Astrocyte of the cerebellum (primary cell): ENCODE data around the gene TBPL1.

Source experiments
- DNase-seq: peaks from one replicate; pipeline ENCODE4 v3.0.0-alpha.2; 2011; ENCODE audit warnings: low read depth
- H3K4me3 ChIP-seq: 2 replicates; pipeline ENCODE4 v1.5.1; 2011; ENCODE audit warnings: mild to moderate bottlenecking, low read depth, low read length, moderate library complexity
- in situ Hi-C: cut with HindIII; loops from 2 replicates; pipeline ENCODE4 v1.10.0; 2017; ENCODE audit warnings: low sequenced_read_pairs
- TF ChIP-seq, protein P1 (sequence below): IDR thresholded peaks from 2 replicates; pipeline ENCODE4 v1.5.1; 2012; ENCODE audit warnings: low read length, low read depth, moderate library complexity, mild to moderate bottlenecking; ENCODE audit errors: missing control alignments

The TBPL1 gene

DNA sequence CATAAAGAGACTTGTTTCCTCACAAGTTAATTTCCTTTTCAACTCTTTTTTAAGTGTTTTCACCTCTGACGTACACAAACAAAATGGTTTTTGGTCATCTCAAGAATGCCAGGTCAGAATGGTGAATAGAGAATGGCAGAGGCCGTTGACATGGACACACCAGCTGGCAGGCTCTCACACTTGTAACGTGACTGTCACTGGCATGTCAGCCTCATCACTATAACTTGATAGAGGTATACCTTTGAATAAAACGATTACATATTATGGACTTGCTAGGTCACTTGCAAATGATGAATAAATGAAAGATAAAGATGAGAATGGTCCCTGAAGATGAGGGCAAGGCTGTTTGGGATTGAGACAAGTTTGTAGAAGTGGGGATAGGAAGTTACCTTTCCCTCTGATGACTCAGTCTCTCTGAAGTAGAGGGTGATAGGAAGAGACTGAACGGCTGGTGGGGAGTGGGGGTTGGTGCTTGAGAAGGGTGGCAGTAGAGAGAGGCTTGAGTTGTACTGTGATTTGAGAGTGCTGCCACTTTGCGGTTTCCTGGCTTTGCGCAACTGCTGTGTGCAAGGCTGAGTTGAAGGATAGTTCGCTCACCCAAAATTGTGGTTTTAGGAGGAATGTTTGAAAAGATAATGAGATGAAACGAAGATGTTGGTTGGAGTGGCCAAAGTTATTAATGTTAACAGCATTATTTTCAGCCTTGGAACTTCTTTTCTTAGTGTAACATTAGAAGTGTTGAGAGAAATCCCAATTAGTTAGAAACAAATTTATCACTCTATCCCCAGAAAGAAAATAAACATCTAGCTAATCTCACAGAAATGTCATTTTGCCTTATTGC, 30.3 kb downstream of the TBPL1 start:
- TF ChIP-seq, protein P1, sequence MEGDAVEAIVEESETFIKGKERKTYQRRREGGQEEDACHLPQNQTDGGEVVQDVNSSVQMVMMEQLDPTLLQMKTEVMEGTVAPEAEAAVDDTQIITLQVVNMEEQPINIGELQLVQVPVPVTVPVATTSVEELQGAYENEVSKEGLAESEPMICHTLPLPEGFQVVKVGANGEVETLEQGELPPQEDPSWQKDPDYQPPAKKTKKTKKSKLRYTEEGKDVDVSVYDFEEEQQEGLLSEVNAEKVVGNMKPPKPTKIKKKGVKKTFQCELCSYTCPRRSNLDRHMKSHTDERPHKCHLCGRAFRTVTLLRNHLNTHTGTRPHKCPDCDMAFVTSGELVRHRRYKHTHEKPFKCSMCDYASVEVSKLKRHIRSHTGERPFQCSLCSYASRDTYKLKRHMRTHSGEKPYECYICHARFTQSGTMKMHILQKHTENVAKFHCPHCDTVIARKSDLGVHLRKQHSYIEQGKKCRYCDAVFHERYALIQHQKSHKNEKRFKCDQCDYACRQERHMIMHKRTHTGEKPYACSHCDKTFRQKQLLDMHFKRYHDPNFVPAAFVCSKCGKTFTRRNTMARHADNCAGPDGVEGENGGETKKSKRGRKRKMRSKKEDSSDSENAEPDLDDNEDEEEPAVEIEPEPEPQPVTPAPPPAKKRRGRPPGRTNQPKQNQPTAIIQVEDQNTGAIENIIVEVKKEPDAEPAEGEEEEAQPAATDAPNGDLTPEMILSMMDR: no peak
- H3K4me3 ChIP-seq: no peak overlapping the region
- DNase-seq: no peak
- in situ Hi-C loops: no loop called here

GRCh38 chr6:133985970-133986369, 32.9 kb downstream of the TBPL1 start:
- no peak overlapping the region for H3K4me3 ChIP-seq
- TF ChIP-seq, protein P1: no peak
- no peak for DNase-seq
- in situ Hi-C loops: no loop called here

DNA sequence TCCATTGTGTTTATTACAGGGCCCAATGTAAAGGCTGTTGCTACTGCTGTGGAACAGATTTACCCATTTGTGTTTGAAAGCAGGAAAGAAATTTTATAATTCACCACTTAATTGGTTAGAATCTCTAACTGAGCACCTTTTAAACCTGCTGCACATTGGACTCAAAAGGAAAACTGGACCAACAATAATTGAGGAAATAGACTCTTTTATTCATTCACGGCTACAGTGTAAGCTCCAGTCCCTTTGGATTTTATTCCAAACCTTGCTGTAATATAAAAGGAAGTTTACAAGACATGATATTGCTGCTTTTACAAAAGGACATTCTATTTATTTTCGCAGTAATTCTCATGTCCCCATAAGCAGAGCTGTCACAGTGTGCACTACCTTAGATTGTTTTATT, 33.9 kb downstream of the TBPL1 start:
- TF ChIP-seq, protein P1: no peak
- no peak overlapping the region for H3K4me3 ChIP-seq
- in situ Hi-C loops: no loop called here
- DNase-seq: no peak

DNA sequence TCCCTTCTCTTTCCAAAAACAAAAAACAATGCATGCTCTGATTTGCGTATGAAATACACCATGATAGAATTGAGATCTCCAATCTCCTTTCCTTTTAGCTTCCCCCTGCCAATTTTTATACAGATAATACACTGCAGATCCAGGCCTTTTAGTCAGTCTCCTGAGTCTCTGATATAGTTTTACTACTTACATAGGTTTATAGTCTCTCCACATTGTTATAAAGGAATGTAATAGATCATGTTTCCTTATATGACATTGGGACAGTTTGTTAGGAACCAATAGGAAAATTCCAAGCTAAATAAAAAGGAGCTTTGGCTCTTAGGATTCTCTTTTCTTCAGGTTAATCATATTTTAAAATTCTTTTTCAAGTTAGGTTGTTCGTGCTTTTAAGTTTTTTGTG, 36.5 kb downstream of the TBPL1 start:
- TF ChIP-seq, protein P1: no peak
- DNase-seq: no peak
- no peak overlapping the region for H3K4me3 ChIP-seq
- in situ Hi-C loops: no loop called here

GRCh38 chr6:133990321-133990720, 37.3 kb downstream of the TBPL1 start:
- TF ChIP-seq, protein P1: no peak
- no peak for DNase-seq
- H3K4me3 ChIP-seq: no peak overlapping the region
- in situ Hi-C loops: no loop called here

DNA sequence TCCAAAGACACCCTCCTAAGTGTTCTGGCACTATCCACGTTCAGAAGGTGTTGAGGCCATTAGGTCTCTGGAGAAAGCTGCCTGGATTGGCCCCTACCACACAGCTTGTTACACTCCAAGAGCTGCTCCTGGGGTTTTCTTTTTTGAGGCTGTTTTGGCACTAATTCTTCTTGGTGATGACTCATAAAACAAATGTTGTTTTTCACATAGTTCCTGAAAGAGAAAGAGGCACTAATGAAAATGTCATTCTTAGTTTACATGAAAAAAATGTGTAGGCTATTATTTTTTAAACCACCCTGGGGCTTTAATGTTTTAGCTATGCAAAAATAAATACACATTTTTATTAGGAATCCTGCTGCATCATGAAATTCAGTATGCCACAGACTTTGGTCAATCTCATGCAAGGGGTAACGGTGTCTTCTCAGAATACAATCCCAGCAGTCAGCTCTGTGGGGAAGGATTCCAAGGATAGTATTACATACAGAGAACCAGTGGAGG, 38.1 kb downstream of the TBPL1 start:
- no peak overlapping the region for H3K4me3 ChIP-seq
- in situ Hi-C loops: no loop called here
- TF ChIP-seq, protein P1: no peak
- DNase-seq: peak; percentile 90
